HL-60/S4 treated with phorbol 12-myristate 13-acetate at 8.2 ng/mL for 4 days and 3 days (cell line): Measurements from ENCODE around the gene TGFA.

Source experiments
- in situ Hi-C: fragments of 300-500 bp; cut with MboI; formaldehyde crosslinking; loops from 2 replicates; pipeline ENCODE4 v1.15.0; 2022; ENCODE audit warnings: low sequenced_read_pairs

Gene TGFA

GRCh38 chr2:70553334-70553583 is 367 bp downstream of the TGFA start:
- in situ Hi-C loops, result no loop called here

DNA sequence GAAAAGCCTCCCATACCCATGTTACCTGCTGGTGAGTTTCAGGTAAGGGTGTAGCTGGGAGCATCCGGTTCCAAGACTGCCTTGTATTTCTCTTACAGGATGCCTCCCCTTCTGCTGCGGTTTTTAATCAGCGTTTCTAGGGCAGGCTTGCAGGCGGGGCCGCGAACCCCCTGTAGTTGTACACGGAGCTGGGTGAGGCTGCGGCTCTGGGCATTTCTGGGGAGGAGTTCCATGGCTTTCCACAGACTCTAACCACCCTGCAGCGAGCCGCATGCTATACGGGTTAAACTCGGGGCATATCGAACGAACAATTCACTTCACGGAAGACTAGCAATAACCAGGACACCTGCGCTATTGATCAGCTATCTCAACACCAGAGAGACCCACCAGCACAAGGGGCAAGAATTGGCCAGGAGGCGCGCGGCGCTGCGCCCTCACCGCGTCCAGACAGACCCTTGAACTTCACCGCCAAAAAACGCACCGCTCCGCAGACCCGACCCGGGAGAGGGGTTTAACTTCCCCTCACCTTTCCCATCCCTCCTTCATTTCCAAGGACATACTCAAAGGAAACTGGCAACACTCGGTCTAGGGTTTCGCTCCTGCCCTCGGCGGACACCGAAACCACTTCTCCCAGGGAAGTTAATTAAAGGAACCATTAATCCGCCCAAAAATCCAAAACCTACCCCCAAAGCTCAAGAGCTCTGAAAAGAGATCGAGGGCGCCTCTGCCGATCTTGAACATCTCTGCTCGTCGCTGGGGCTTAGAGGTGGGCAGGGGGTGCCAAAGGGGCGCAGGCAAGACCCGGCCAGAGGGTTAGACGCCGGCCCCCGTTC is 909 bp downstream of the TGFA start:
- in situ Hi-C loops, result no loop called here

DNA sequence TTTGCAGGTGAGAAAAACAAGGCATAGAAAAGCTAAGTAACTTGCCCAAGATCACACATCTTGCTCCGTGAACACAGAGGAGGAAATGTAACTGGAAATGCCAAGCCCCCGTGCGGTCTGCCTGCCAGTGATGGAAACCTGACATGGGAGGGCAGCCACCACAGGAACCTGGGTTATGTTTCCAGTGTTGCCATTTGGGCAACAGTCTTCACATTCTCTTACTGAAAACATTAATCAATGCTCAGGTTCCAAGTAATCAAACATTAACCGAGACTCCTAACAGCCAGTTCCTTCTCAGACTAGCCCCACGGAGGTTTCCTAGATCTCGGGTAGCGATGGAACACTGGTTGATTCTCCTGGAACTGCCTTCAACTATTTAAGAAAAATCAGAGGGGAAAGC is 2.5 kb downstream of the TGFA start:
- in situ Hi-C loops, result no loop called here

- in situ Hi-C loops, result no loop called here
Measured at GRCh38 chr2:70549962-70550361, 3.7 kb downstream of the TGFA start.

GRCh38 chr2:70549064-70549710 is 4.4 kb downstream of the TGFA start:
- in situ Hi-C loops, result no loop called here

GRCh38 chr2:70548233-70548632 is 5.4 kb downstream of the TGFA start:
- in situ Hi-C loops, result no loop called here

GRCh38 chr2:70546885-70547284 is 6.7 kb downstream of the TGFA start:
- in situ Hi-C loops, result no loop called here

DNA sequence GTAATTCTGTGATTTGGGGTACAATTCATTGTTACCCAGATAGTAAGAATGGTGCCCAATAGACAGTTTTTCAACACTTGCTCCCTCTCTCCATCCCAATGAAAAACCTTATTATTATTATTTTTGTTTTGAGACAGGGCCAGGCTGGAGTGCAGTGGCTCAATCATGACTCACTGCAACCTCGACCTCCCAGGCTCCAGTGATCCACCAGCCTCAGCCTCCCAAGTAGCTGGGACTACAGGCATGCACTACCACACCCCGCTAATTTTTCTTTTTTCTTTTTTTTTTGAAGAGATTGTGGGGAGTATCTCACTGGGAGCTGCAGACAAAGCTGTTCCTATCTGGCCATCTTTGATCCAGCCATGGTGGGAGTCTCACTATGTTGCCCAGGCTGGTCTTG is 7.2 kb downstream of the TGFA start:
- in situ Hi-C loops, result no loop called here

DNA sequence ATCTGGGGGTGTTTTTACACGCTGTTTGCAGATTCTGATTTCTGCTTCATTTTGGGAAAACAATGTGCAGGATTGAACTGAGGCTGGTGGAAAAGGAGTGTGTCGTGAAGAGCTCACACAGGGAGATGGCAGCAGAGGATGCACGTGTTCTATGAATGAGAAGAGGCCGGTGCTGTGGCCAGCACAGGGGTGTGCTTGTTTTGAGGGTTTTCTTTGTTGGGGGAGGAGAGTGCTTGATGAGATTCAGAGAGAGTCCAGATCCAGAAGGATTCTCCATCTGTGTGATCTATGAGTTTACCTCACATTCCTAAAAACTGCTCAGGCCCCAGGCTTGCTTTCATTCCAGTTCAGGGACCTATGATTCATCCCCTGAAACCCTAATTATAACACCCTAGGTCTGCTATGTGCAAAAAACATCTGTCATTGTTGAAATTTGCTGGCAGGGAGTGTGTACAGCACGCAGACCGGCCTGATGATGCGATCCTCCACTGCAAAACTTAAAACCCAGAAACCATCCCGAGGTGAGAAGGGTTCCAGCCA is 12.1 kb downstream of the TGFA start:
- in situ Hi-C loops, result no loop called here

DNA sequence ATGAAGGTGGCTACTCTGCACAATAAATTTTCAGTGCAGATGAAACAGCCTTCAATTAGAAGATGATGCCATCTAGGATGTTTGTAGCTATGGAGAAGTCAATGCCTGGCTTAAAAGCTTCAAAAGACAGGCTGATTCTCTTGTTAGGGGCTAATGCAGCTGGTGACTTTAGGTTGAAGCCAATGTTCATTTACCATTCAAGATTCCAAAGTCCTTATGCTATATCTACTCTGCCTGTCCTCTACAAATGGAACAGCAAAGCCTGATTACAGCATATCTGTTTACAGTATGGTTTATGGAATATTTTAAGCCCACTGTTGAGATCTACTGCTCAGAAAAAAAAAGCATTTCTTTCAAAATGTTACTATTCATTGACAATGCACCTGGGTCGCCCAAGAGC is 15.8 kb downstream of the TGFA start:
- in situ Hi-C loops, result no loop called here

DNA sequence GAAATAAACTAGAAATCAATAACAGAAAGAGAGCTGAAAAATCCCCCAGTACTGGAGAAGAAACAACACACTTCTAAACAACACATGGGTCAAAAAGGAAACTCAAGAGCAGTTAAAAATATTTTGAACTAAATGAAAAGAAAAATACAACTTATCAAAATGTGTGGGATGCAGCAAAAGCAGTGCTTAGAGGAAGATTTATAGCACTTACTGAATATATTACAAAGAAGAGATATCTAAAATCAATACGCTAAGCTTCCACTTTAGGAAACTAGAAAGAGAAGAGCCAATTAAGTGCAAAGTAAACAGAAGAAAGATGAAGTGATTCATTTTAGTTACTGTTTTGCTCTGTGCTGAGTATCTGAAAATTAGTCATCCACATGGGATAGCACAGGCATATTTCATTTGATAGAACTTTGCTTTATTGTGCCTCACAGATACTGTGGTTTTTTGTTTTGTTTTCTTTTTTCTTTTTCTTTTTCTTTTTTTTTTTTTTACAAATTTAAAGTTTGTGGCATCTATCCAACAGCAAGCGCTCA is 17.0 kb downstream of the TGFA start:
- in situ Hi-C loops, result no loop called here

GRCh38 chr2:70535573-70535972 is 18.1 kb downstream of the TGFA start:
- in situ Hi-C loops, result no loop called here

GRCh38 chr2:70534183-70534836 is 19.3 kb downstream of the TGFA start:
- in situ Hi-C loops, result no loop called here

GRCh38 chr2:70532244-70532935 is 21.2 kb downstream of the TGFA start:
- in situ Hi-C loops, result no loop called here

- in situ Hi-C loops, result no loop called here
Measured at GRCh38 chr2:70531419-70532086, 22.1 kb downstream of the TGFA start.

- in situ Hi-C loops, result no loop called here
Measured at GRCh38 chr2:70529610-70530009, 24.0 kb downstream of the TGFA start.

DNA sequence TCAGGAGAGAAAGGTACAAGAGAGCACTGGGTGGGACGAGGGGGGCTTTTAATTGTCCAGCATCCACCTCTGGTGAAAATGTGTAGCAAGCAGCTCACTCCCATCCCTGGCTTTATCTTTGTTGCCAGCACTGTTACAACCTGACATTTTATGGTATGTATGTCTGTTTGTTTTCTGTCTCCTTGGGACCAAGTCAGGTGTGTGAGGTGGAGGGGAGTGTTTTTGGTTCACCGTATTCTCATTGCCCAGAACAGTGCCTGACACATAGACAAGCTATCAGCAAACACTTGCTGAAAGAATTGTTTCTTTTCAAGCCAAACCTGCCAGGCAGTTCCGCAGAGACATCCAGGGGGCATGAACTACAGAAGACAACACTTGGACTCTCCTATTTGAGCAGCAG is 24.7 kb downstream of the TGFA start:
- in situ Hi-C loops, result no loop called here

DNA sequence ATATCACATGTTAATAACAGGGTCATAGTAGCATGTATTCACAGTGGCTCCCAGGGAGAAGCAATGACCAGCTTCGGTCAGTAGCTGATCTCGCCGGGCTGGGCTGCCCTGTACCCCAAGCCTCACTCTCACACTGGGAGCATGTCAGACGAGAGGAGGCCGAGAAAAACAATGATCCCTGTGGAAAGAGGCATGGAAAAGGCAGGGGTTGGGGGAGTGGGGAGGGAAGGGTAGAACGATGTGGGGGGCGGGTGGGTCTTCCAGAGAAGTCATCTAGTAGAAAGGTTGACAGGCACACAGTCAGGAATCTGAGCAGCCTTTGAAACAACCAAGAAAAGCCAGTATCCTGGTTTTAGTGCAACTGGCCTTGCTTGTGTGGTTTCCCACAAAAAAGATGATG is 25.4 kb downstream of the TGFA start:
- in situ Hi-C loops, result no loop called here

DNA sequence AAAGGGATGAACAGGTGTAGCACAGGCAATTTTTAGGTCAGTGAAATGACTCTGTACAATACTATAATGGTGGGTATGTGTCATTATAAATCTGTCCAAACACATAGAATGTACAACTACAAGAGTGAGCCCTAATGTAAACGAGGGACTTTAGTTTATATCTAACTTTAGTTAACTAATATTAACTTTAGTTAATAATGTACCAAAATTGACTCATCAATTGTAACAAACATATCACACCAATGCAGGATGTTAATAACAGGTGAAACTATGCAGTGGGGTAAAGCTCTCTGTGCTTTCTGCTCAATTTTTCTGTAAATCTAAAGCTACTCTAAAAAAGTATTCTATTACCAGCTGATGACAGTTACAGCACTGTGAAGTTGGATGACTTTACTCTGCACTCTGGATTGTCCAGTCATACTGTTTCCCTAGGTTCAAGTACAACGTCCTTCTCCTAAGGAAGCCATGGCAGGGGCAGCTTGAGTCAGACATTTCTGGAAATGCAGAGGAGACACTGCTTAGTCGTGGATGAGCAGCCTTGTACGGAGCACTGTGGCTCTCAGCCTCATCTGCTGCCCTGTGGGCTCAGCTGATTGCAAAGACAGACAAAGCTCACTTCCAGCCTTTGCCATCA is 26.1 kb downstream of the TGFA start:
- in situ Hi-C loops, result no loop called here

DNA sequence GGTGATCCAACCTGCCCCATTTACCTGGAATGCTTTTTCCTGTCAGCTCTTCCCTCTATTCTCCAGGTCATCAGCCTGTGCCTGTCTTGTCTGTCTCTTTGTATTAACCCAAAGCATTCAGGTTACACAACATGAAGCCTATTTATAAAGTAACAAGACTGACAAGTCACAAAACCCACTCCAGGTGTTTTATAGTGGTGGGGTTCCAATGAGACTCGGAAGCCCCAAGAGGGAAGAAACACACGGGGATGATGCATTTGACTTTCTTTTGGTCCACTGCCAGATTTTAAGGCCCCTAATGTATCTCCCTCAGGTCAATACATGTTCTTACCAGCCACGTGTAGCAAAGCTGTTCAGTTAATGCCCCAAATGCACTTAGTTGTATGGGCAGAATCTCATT is 27.5 kb downstream of the TGFA start:
- in situ Hi-C loops, result no loop called here
